SK-N-SH (cell line): ENCODE results near the gene PCDH17. TPM values are rescaled to one million over a fixed set of nuclear protein-coding genes. Genes with fewer than 3 reads are reported as not detected.

Source experiments
- CTCF ChIA-PET: fragments of 300-600, 350-600 bp; formaldehyde crosslinking; extraction: SDS; loops from one replicate; lab custom pipeline; 2021; lab: Yijun Ruan, JAX
- POLR2A ChIA-PET: fragments of 350-600 bp; sonication (Branson Sonifier 250); formaldehyde crosslinking; extraction: SDS; loops from one replicate; lab custom pipeline; 2020; ENCODE audit warnings: antibody characterized with exemption, inconsistent platforms; lab: Yijun Ruan, JAX
- DNase-seq: peaks from one replicate; pipeline ENCODE4 v3.0.0; 2012
- H2AFZ ChIP-seq: fragments of 200-600 bp; sonication (generic); 2 replicates; pipeline ENCODE4 v1.8.1; 2016; ENCODE audit warnings: antibody characterized with exemption, mild to moderate bottlenecking, low read depth
- H3F3A ChIP-seq: fragments of 200-600 bp; sonication (generic); replicated peaks from 2 replicates; pipeline ENCODE3; 2016; ENCODE audit warnings: antibody characterized with exemption, mild to moderate bottlenecking; ENCODE audit not compliant: insufficient read depth
- H3K27ac ChIP-seq, 2 experiments: fragments of 200-500 bp in 1 of 2; fragments of 200-600 bp in 1 of 2; sonication (Bioruptor generic) in 1 of 2; sonication (generic), shearing (Covaris generic) in 1 of 2; 2 replicates each; pipeline versions ENCODE4 v1.5.1 to v1.6.1; 2014 to 2016; ENCODE audit warnings: low read depth in 2 of 2, inconsistent platforms in 1 of 2, low read length in 1 of 2, mild to moderate bottlenecking in 1 of 2, mixed read lengths in 1 of 2
- H3K27me3 ChIP-seq: fragments of 200-600 bp; sonication (generic), shearing (Covaris generic); 2 replicates; pipeline ENCODE4 v1.6.1; 2016; ENCODE audit warnings: mixed run types; ENCODE audit not compliant: insufficient read depth
- H3K36me3 ChIP-seq, 2 experiments: fragments of 200-500 bp in 1 of 2; fragments of 200-600 bp in 1 of 2; sonication (Bioruptor generic) in 1 of 2; sonication (generic) in 1 of 2; replicated peaks in 1 of 2; 2 replicates each; pipeline versions ENCODE3 to v1.5.1; 2014 to 2016; ENCODE audit warnings: low read length in 1 of 2, mild to moderate bottlenecking in 1 of 2; ENCODE audit not compliant: insufficient read depth in 2 of 2, control insufficient read depth in 1 of 2
- H3K4me1 ChIP-seq, 2 experiments: fragments of 200-500 bp in 1 of 2; fragments of 200-600 bp in 1 of 2; sonication (Bioruptor generic) in 1 of 2; sonication (generic), shearing (Covaris generic) in 1 of 2; 2 replicates each; pipeline versions ENCODE4 v1.5.1 to v1.6.1; 2014 to 2016; ENCODE audit warnings: low read depth in 1 of 2, low read length in 1 of 2, mixed run types in 1 of 2; ENCODE audit not compliant: insufficient read depth in 2 of 2, control insufficient read depth in 1 of 2
- H3K4me2 ChIP-seq: fragments of 200-600 bp; sonication (generic), shearing (Covaris generic); 2 replicates; pipeline ENCODE4 v1.6.1; 2017; ENCODE audit warnings: mixed run types
- H3K4me3 ChIP-seq, 2 experiments: fragments of 200-500 bp in 1 of 2; fragments of 200-600 bp in 1 of 2; sonication (Bioruptor generic) in 1 of 2; sonication (generic), shearing (Covaris generic) in 1 of 2; 2 replicates each; pipeline versions ENCODE4 v1.5.1 to v1.8.1; 2014 to 2016; ENCODE audit warnings: low read depth in 2 of 2, inconsistent platforms in 1 of 2, low read length in 1 of 2, mild to moderate bottlenecking in 1 of 2, mixed read lengths in 1 of 2, moderate library complexity in 1 of 2
- H3K79me2 ChIP-seq: fragments of 200-600 bp; sonication (generic); 2 replicates; pipeline ENCODE4 v1.8.1; 2017; ENCODE audit warnings: mild to moderate bottlenecking; ENCODE audit not compliant: insufficient read depth
- H3K9ac ChIP-seq: fragments of 200-600 bp; sonication (generic); 2 replicates; pipeline ENCODE4 v1.6.1; 2017; ENCODE audit warnings: mixed run types
- H3K9me2 ChIP-seq: fragments of 200-600 bp; sonication (generic); 2 replicates; pipeline ENCODE4 v1.6.1; 2017; ENCODE audit warnings: mixed run types
- H3K9me3 ChIP-seq: fragments of 200-600 bp; sonication (generic); 2 replicates; pipeline ENCODE4 v1.6.1; 2017; ENCODE audit warnings: mixed run types, mild to moderate bottlenecking, moderate library complexity
- H4K20me1 ChIP-seq: fragments of 200-600 bp; sonication (generic); 2 replicates; pipeline ENCODE4 v1.6.1; 2017; ENCODE audit warnings: mild to moderate bottlenecking, mixed run types; ENCODE audit not compliant: insufficient read depth
- CTCF ChIP-seq: fragments of 200-600 bp; sonication (generic); IDR thresholded peaks from 2 replicates; pipeline ENCODE4 v1.6.1; 2017; ENCODE audit warnings: antibody characterized with exemption, mild to moderate bottlenecking, moderate library complexity
- EP300 ChIP-seq, 2 experiments: IDR thresholded peaks; 2 replicates each; pipeline versions ENCODE4 v1.4.0 to v1.6.1; 2012; ENCODE audit warnings: borderline replicate concordance in 1 of 2, low read depth in 1 of 2, low read length in 1 of 2
- EZH2phosphoT487 ChIP-seq: fragments of 200-600 bp; sonication (generic); IDR thresholded peaks from 2 replicates; pipeline ENCODE4 v1.6.1; 2017; ENCODE audit warnings: low read depth, mixed run types, mild to moderate bottlenecking, antibody characterized with exemption, moderate library complexity, borderline replicate concordance
- FOXM1 ChIP-seq: IDR thresholded peaks from 2 replicates; pipeline ENCODE4 v1.4.0; 2012; ENCODE audit warnings: low read depth, mild to moderate bottlenecking
- GABPA ChIP-seq: IDR thresholded peaks from 2 replicates; pipeline ENCODE4 v1.4.0; 2012; ENCODE audit warnings: low read depth, mild to moderate bottlenecking
- GATA2 ChIP-seq: sonication (generic); formaldehyde crosslinking; IDR thresholded peaks from 2 replicates; pipeline ENCODE4 v1.5.0; 2020; ENCODE audit warnings: mild to moderate bottlenecking, missing genetic modification reagents
- NFIC ChIP-seq: IDR thresholded peaks from 2 replicates; pipeline ENCODE4 v1.4.0; 2012; ENCODE audit warnings: borderline replicate concordance
- RCOR1 ChIP-seq: fragments of 150-350 bp; IDR thresholded peaks from 2 replicates; pipeline ENCODE4 v1.6.1; 2017; ENCODE audit warnings: antibody characterized with exemption, low read length
- RFX5 ChIP-seq: IDR thresholded peaks from 2 replicates; pipeline ENCODE4 v1.6.1; 2012; ENCODE audit warnings: mild to moderate bottlenecking, improper control_type of control experiment, low read length
- SIN3A ChIP-seq: IDR thresholded peaks from 2 replicates; pipeline ENCODE4 v1.6.1; 2012; ENCODE audit warnings: low read depth, mild to moderate bottlenecking, low read length, moderate library complexity, borderline replicate concordance
- SMC3 ChIP-seq: IDR thresholded peaks from 2 replicates; pipeline ENCODE4 v1.6.1; 2012; ENCODE audit warnings: low read depth, low read length, improper control_type of control experiment
- WGBS: methylation state at CpG from one replicate; pipeline ENCODE4 v1.1.6; 2017; ENCODE audit warnings: low lambda C conversion rate; 5-methylcytosine and 5-hydroxymethylcytosine counted together
- polyA plus RNA-seq, 3 experiments: library from polyadenylated mRNA; depleted of rRNA; stranded (reverse); fragments of >200 nt; gene quantifications; 2 replicates each; pipeline ENCODE4 v1.2.3, GENCODE V29; 2012
- TF ChIP-seq, protein P1 (sequence below): fragments of 150-350 bp; IDR thresholded peaks from 2 replicates; pipeline ENCODE4 v1.6.1; 2017; ENCODE audit warnings: antibody characterized with exemption, low read length, low read depth, borderline replicate concordance

The PCDH17 gene
- polyA plus RNA-seq, 1 of the 3 experiments (the other 2 are of a cell fraction) = 0.13 TPM

DNA sequence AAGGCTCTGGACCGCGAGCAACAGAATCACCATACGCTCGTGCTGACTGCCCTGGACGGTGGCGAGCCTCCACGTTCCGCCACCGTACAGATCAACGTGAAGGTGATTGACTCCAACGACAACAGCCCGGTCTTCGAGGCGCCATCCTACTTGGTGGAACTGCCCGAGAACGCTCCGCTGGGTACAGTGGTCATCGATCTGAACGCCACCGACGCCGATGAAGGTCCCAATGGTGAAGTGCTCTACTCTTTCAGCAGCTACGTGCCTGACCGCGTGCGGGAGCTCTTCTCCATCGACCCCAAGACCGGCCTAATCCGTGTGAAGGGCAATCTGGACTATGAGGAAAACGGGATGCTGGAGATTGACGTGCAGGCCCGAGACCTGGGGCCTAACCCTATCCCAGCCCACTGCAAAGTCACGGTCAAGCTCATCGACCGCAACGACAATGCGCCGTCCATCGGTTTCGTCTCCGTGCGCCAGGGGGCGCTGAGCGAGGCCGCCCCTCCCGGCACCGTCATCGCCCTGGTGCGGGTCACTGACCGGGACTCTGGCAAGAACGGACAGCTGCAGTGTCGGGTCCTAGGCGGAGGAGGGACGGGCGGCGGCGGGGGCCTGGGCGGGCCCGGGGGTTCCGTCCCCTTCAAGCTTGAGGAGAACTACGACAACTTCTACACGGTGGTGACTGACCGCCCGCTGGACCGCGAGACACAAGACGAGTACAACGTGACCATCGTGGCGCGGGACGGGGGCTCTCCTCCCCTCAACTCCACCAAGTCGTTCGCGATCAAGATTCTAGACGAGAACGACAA is 1.8 kb downstream of the PCDH17 start:
- H4K20me1 ChIP-seq = no peaks in the 10 kb centered on the region
- H3K79me2 ChIP-seq = no peaks in the 10 kb centered on the region
- peak; percentile 79 for DNase-seq
- H3K4me1 ChIP-seq = peaks cover 4 to 20% of the 10 kb centered on the region in 2 experiments; a peak in 2 of 4 replicates
- H3K9me2 ChIP-seq = no peaks in the 10 kb centered on the region
- H3K4me3 ChIP-seq = peak overlapping the region; percentile 3 to 40; a peak in 2 of 4 replicates
- H3K9me3 ChIP-seq = no peaks in the 10 kb centered on the region
- H3K4me2 ChIP-seq = no peak overlapping the region
- H3K36me3 ChIP-seq = no peaks in the 10 kb centered on the region
- TF ChIP-seq FOXM1 (no peak), EP300 (IDR thresholded peaks at IDR 0.05; ENCODE audit: borderline replicate concordance in 1 of 2, low read depth in 1 of 2, low read length in 1 of 2) (no peak), GABPA (no peak), GATA2 (CRISPR knock-in tag) (no peak), CTCF (peak; percentile 41), RCOR1 (no peak), SIN3A (no peak), EZH2phosphoT487 (no peak), NFIC (no peak), SMC3 (peak; percentile 26; the same call in 1 of the 2 replicates), RFX5 (no peak)
- TF ChIP-seq, protein P1, sequence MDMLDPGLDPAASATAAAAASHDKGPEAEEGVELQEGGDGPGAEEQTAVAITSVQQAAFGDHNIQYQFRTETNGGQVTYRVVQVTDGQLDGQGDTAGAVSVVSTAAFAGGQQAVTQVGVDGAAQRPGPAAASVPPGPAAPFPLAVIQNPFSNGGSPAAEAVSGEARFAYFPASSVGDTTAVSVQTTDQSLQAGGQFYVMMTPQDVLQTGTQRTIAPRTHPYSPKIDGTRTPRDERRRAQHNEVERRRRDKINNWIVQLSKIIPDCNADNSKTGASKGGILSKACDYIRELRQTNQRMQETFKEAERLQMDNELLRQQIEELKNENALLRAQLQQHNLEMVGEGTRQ = no peak
- TF ChIP-seq, all 33 proteins: peak for 2
- Histone ChIP-seq H3K27me3 (peaks cover 38% of the 10 kb centered on the region), H3K9ac (no peak overlapping the region), H2AFZ (no peak overlapping the region), H3F3A (peaks cover 7% of the 10 kb centered on the region), H3K27ac (no peak overlapping the region)
- ChIA-PET POLR2A (no interaction called here), CTCF (interaction anchor here (0.6 to 3.9 kb wide), 29 partner anchors 9 to 1685 kb away, joined by 3 to 22 read pairs (median 4); no protein-coding TSS in a partner anchor)
- WGBS = 51% methylated on average over 18 of the region's 77 CpGs
